Stimulated activated CD8-positive, alpha-beta memory T cell treated with anti-CD3 and anti-CD28 coated beads, Interleukin-4, amount 100 ng/mL, for 4 hours (primary cell): Measurements from ENCODE around the gene TCF12.
"Not testable (repeated sequence)": the region's sequence is repeated elsewhere in the genome, so short reads cannot be mapped to it uniquely, and the experiment has no call there.

Source experiments
- DNase-seq, 2 donors: peaks; one replicate each; pipeline ENCODE4 v3.0.0-alpha.2; 2020; ENCODE audit warnings: low read depth in 2 of 2, low spot score in 1 of 2

TCF12 gene

GRCh38 chr15:57133127-57133968 is 214.9 kb downstream of the TCF12 start:
- DNase-seq: no peak

- DNase-seq: no peak
These were observed 215.7 kb downstream of the TCF12 start for GRCh38 chr15:57134071-57134605.

GRCh38 chr15:57134851-57135250 is 216.4 kb downstream of the TCF12 start:
- DNase-seq: no peak

GRCh38 chr15:57135800-57136199 is 217.4 kb downstream of the TCF12 start:
- DNase-seq: no peak

- DNase-seq: no peak
These were observed 219.9 kb downstream of the TCF12 start for GRCh38 chr15:57138349-57138788.

GRCh38 chr15:57143511-57144078 is 225.2 kb downstream of the TCF12 start:
- DNase-seq: no peak

GRCh38 chr15:57144448-57144847 is 226.0 kb downstream of the TCF12 start:
- DNase-seq: no peak

- DNase-seq: no peak
These were observed 228.2 kb downstream of the TCF12 start for GRCh38 chr15:57146506-57147201.

GRCh38 chr15:57147621-57148020 is 229.2 kb downstream of the TCF12 start:
- no peak for DNase-seq

- no peak for DNase-seq
These were observed 229.8 kb downstream of the TCF12 start for GRCh38 chr15:57148262-57148661.

GRCh38 chr15:57149196-57149595 is 230.8 kb downstream of the TCF12 start:
- DNase-seq: no peak

GRCh38 chr15:57150066-57150865 is 231.8 kb downstream of the TCF12 start:
- DNase-seq: no peak

- not testable (repeated sequence) for DNase-seq
These were observed 232.4 kb downstream of the TCF12 start for GRCh38 chr15:57150866-57151203.

GRCh38 chr15:57152133-57152532 is 233.7 kb downstream of the TCF12 start:
- no peak for DNase-seq

- DNase-seq: no peak
These were observed 234.5 kb downstream of the TCF12 start for GRCh38 chr15:57152666-57153539.

GRCh38 chr15:57156210-57156884 is 237.9 kb downstream of the TCF12 start:
- no peak for DNase-seq

- DNase-seq: no peak
These were observed 240.1 kb downstream of the TCF12 start for GRCh38 chr15:57158589-57158988.

GRCh38 chr15:57158997-57159668 is 240.7 kb downstream of the TCF12 start:
- DNase-seq: no peak

- no peak for DNase-seq
These were observed 241.3 kb downstream of the TCF12 start for GRCh38 chr15:57159767-57160166.
